MM.1S (cell line): Measurements from ENCODE around the gene MAGI1.

Experiments used
- EZH2 ChIP-seq: fragments of 300-600 bp; sonication (generic); optimal IDR thresholded peaks from 2 replicates; pipeline ENCODE3; 2017; ENCODE audit warnings: low read depth, mild to moderate bottlenecking, antibody characterized with exemption, low read length, mixed read lengths
- EZH2phosphoT487 ChIP-seq: fragments of 300-600 bp; sonication (generic); IDR thresholded peaks from 2 replicates; pipeline ENCODE4 v1.6.1; 2018; ENCODE audit warnings: antibody characterized with exemption, low read length
- TF ChIP-seq, protein P1 (sequence below): fragments of 300-600 bp; sonication (generic); IDR thresholded peaks from 2 replicates; pipeline ENCODE4 v1.5.1; 2016; ENCODE audit warnings: antibody characterized with exemption, low read length, mixed read lengths

DNA sequence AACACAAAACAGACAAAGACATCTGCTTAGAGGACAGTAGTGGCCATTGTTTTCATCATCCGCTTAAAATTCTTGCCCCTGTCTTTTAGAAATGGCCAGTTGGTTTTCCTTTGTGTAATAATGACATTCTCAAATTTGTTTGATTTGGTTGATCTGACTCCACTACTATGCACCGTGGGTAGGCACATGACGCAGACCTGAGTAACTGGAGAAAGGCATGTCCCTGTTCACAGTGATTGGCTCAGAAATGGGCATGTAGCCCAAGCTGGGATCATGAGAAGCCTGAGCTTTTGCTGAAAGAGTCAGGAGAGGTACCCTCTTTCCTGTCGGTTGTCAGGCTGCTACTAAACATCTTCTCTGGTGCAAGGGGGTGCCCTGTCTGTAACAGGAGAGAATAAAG lies 36.6 kb upstream of the MAGI1 start:
- TF ChIP-seq, protein P1, sequence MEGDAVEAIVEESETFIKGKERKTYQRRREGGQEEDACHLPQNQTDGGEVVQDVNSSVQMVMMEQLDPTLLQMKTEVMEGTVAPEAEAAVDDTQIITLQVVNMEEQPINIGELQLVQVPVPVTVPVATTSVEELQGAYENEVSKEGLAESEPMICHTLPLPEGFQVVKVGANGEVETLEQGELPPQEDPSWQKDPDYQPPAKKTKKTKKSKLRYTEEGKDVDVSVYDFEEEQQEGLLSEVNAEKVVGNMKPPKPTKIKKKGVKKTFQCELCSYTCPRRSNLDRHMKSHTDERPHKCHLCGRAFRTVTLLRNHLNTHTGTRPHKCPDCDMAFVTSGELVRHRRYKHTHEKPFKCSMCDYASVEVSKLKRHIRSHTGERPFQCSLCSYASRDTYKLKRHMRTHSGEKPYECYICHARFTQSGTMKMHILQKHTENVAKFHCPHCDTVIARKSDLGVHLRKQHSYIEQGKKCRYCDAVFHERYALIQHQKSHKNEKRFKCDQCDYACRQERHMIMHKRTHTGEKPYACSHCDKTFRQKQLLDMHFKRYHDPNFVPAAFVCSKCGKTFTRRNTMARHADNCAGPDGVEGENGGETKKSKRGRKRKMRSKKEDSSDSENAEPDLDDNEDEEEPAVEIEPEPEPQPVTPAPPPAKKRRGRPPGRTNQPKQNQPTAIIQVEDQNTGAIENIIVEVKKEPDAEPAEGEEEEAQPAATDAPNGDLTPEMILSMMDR: no peak
- TF ChIP-seq EZH2: no peak
- TF ChIP-seq EZH2phosphoT487: no peak
